ENCODE results near the gene PCNX3.

The PCNX3 gene

GRCh38 chr11:65593518-65594414, 21.8 kb upstream of the PCNX3 start:
- no peak overlapping the region for H3K4me3 ChIP-seq (ENCODE audit: low read depth, low read length)
- DNase-seq (ENCODE audit: low read depth), result no peak
- TF ChIP-seq CTCF (conservative IDR thresholded peaks at IDR 0.05; ENCODE audit: low read depth, low read length), result peak; percentile 76

GRCh38 chr11:65595131-65595530, 20.4 kb upstream of the PCNX3 start:
- TF ChIP-seq CTCF (conservative IDR thresholded peaks at IDR 0.05; ENCODE audit: low read depth, low read length), result no peak
- DNase-seq (ENCODE audit: low read depth), result no peak
- H3K4me3 ChIP-seq (ENCODE audit: low read depth, low read length), result no peak overlapping the region

- no peak for DNase-seq (ENCODE audit: low read depth)
- TF ChIP-seq CTCF (conservative IDR thresholded peaks at IDR 0.05; ENCODE audit: low read depth, low read length), result no peak
- no peak within 1 kb of the TSS for H3K4me3 ChIP-seq (ENCODE audit: low read depth, low read length)
Measured at GRCh38 chr11:65595543-65596281, 19.9 kb upstream of the PCNX3 start, which contains the start of gene KCNK7. Gene KCNK7, minus strand, starts transcription at chr11:65595800. Its CDS starts 28 bp downstream, at chr11:65595772.

- TF ChIP-seq CTCF (conservative IDR thresholded peaks at IDR 0.05; ENCODE audit: low read depth, low read length), result no peak
- no peak overlapping the region for H3K4me3 ChIP-seq (ENCODE audit: low read depth, low read length)
- DNase-seq (ENCODE audit: low read depth), result no peak
Measured at GRCh38 chr11:65596520-65596919, 19.1 kb upstream of the PCNX3 start.

GRCh38 chr11:65598258-65598699, 17.3 kb upstream of the PCNX3 start:
- TF ChIP-seq CTCF (conservative IDR thresholded peaks at IDR 0.05; ENCODE audit: low read depth, low read length), result no peak
- no peak overlapping the region for H3K4me3 ChIP-seq (ENCODE audit: low read depth, low read length)
- no peak for DNase-seq (ENCODE audit: low read depth)

GRCh38 chr11:65599216-65599954, 16.2 kb upstream of the PCNX3 start:
- DNase-seq (ENCODE audit: low read depth), result no peak
- H3K4me3 ChIP-seq (ENCODE audit: low read depth, low read length), result no peak overlapping the region
- no peak for TF ChIP-seq CTCF (conservative IDR thresholded peaks at IDR 0.05; ENCODE audit: low read depth, low read length)

All from choroid plexus epithelial cell (primary cell).